Large intestine (tissue), 3 donors: ENCODE measurements around the gene RHNO1. TPM values are rescaled to one million over a fixed set of nuclear protein-coding genes. Genes with fewer than 3 reads are reported as not detected.

ENCODE experiments used
- DNase-seq, 2 donors: peaks; one replicate each; pipeline versions ENCODE4 v3.0.0 to v3.0.0-alpha.2; 2013
- H3K27ac ChIP-seq: one replicate; pipeline ENCODE4 v1.5.1; 2013; ENCODE audit warnings: low read length
- H3K27me3 ChIP-seq: 2 replicates; pipeline ENCODE4 v1.6.1; 2013; ENCODE audit warnings: low read length; ENCODE audit not compliant: control insufficient read depth, insufficient read depth
- H3K36me3 ChIP-seq: 2 replicates; pipeline ENCODE4 v1.6.1; 2013; ENCODE audit warnings: low read length; ENCODE audit not compliant: control insufficient read depth, insufficient read depth
- H3K4me1 ChIP-seq: one replicate; pipeline ENCODE4 v1.6.1; 2013; ENCODE audit warnings: low read length; ENCODE audit not compliant: control insufficient read depth, insufficient read depth
- H3K4me3 ChIP-seq: one replicate; pipeline ENCODE4 v1.5.1; 2013; ENCODE audit warnings: low read length
- H3K9me3 ChIP-seq: one replicate; pipeline ENCODE4 v1.6.1; 2013; ENCODE audit warnings: mild to moderate bottlenecking, low read depth, low read length, moderate library complexity; ENCODE audit not compliant: control insufficient read depth
- WGBS: methylation state at CpG from one replicate; pipeline ENCODE4 v1.1.5; 2013; ENCODE audit warnings: low lambda C conversion rate; ENCODE audit not compliant: insufficient coverage; 5-methylcytosine and 5-hydroxymethylcytosine counted together
- polyA plus RNA-seq: library from polyadenylated mRNA; unstranded; fragments of 120-200 nt; gene quantifications from one replicate; pipeline ENCODE4 v1.2.1, GENCODE V29; 2013

RHNO1 gene
- polyA plus RNA-seq, 1 donor: 24.0 TPM

DNA sequence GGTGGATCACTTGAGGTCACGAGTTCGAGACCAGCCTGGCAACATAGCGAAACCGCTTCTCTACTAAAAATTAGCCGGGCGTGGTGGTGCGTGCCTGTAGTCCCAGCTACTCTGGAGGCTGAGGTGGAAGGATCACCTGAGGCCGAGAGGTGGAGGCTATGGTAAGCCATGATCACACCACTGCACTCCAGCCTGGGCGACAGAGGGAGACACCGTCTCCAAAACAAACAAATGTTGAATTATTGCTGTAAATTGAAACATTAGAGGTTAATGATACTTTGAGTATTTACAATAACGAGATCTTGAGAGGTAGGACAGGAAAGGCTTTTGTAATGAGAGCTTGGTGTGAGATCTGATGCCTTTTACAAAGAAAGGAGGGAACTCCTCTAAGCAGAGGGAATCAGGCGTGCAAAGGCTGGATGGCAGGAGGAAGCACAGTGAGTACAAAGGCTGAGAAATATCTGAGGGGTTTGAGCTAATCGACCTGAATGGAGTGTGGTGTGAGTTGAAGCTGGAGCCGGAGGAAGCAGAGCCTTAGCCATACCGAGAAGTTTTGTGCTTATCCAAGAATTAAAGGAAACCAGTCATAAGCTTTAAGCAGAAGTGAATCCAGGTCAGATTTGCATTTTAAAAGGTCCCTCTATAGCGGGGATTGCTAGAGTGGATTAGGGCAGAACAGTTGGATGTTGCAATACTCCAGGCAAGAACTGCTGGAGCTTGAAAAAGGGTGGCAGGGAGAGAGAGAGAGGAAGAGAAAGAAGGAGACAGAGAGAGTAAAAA, 1.1 kb downstream of the RHNO1 start:
- peak overlapping the region; percentile 90 for H3K27ac ChIP-seq
- peak in 1 of 2 donors; percentile 54 for DNase-seq
- H3K36me3 ChIP-seq: peaks cover 4% of the 10 kb centered on the region
- peaks cover 14% of the 10 kb centered on the region for H3K4me1 ChIP-seq
- peak overlapping the region; percentile 79 for H3K4me3 ChIP-seq
- H3K9me3 ChIP-seq: no peaks in the 10 kb centered on the region
- no peaks in the 10 kb centered on the region for H3K27me3 ChIP-seq
- 28% methylated on average over 3 of the region's 16 CpGs for WGBS

- DNase-seq: no peak
- Histone ChIP-seq H3K4me1 (peaks cover 14% of the 10 kb centered on the region), H3K4me3 (no peak overlapping the region), H3K27me3 (no peaks in the 10 kb centered on the region), H3K9me3 (no peaks in the 10 kb centered on the region), H3K36me3 (peaks cover 4% of the 10 kb centered on the region), H3K27ac (no peak overlapping the region)
- WGBS: no CpG with 5 or more reads among the region's 3 CpGs
Observed at GRCh38 chr12:2879853-2880252, 2.8 kb downstream of the RHNO1 start.

DNA sequence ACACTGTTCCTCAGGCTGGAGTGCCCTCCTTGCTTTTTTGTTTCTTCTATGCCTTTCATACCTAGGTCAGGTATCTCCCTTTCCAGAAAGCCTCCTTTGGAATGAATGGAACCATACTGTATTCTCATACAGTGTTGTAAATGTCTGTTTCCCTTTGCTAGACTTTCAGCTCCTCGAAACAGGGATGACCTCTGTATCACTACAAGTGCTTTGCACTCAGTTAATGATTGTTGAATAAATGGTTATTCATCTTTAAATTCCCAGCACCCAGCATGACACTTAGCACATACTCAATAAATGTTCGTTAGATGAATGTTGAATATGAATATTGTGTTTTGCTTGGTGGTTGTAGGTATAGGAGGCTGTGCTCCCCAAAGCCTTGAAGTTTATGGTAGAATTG, 7.8 kb downstream of the RHNO1 start:
- H3K4me1 ChIP-seq: no peaks in the 10 kb centered on the region
- no CpG with 5 or more reads among the region's 2 CpGs for WGBS
- H3K27ac ChIP-seq: no peak overlapping the region
- no peaks in the 10 kb centered on the region for H3K27me3 ChIP-seq
- H3K4me3 ChIP-seq: no peak overlapping the region
- H3K36me3 ChIP-seq: peaks cover 23% of the 10 kb centered on the region
- no peak for DNase-seq
- H3K9me3 ChIP-seq: no peaks in the 10 kb centered on the region

- Histone ChIP-seq H3K27ac (no peak overlapping the region), H3K9me3 (no peaks in the 10 kb centered on the region), H3K4me1 (no peaks in the 10 kb centered on the region), H3K27me3 (no peaks in the 10 kb centered on the region), H3K4me3 (no peak overlapping the region), H3K36me3 (peaks cover 23% of the 10 kb centered on the region)
- no CpG with 5 or more reads among the region's 10 CpGs for WGBS
- no peak for DNase-seq
Observed at GRCh38 chr12:2886768-2887450, 9.9 kb downstream of the RHNO1 start.

DNA sequence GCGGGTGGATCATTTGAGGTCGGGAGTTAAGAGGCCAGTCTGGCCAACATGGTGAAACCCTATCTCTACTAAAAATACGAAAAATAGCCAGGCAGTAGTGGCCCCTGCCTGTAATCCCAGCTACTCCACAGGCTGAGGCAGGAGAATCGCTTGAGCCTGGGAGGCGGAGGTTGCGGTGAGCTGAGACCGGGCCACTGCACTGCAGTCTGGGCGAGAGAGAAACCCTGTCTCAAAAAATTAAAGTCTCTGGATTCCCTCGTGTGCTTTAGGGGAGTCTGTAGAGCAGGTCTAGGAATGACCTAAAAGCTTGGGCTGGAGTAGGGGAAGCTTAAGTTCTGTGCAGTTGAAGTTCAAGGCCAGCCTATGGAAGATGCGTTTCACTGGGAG, 13.0 kb downstream of the RHNO1 start:
- H3K4me3 ChIP-seq: peak overlapping the region; percentile 80
- H3K36me3 ChIP-seq: peaks cover 23% of the 10 kb centered on the region
- H3K9me3 ChIP-seq: no peaks in the 10 kb centered on the region
- H3K4me1 ChIP-seq: no peaks in the 10 kb centered on the region
- no peak for DNase-seq
- peak overlapping the region; percentile 55 for H3K27ac ChIP-seq
- WGBS: no CpG with 5 or more reads among the region's 10 CpGs
- H3K27me3 ChIP-seq: no peaks in the 10 kb centered on the region

- H3K36me3 ChIP-seq: peaks cover 20% of the 10 kb centered on the region
- H3K27me3 ChIP-seq: no peaks in the 10 kb centered on the region
- no peaks in the 10 kb centered on the region for H3K4me1 ChIP-seq
- peak within 1 kb of the TSS; percentile 80 for H3K4me3 ChIP-seq
- peak within 1 kb of the TSS; percentile 72 for H3K27ac ChIP-seq
- no peaks in the 10 kb centered on the region for H3K9me3 ChIP-seq
- DNase-seq: peak; percentile 97
- WGBS: no CpG with 5 or more reads among the region's 83 CpGs
Observed at GRCh38 chr12:2890388-2891239, 13.6 kb downstream of the RHNO1 start, which contains the start of gene TULP3. Gene TULP3, plus strand, starts transcription at chr12:2890891. Its CDS starts 57 bp downstream, at chr12:2890948.

- Histone ChIP-seq H3K27ac (peak overlapping the region; percentile 72), H3K27me3 (no peaks in the 10 kb centered on the region), H3K4me3 (peak overlapping the region; percentile 80), H3K4me1 (no peaks in the 10 kb centered on the region), H3K36me3 (peaks cover 15% of the 10 kb centered on the region), H3K9me3 (no peaks in the 10 kb centered on the region)
- 93% methylated on average over 5 of the region's 42 CpGs for WGBS
- DNase-seq: peak; percentile 29 to 72
Observed at GRCh38 chr12:2891240-2892053, 14.4 kb downstream of the RHNO1 start.

- no peak overlapping the region for H3K27ac ChIP-seq
- H3K9me3 ChIP-seq: no peaks in the 10 kb centered on the region
- WGBS: 74% methylated on average over 3 of the region's 12 CpGs
- no peaks in the 10 kb centered on the region for H3K27me3 ChIP-seq
- H3K4me3 ChIP-seq: no peak overlapping the region
- H3K4me1 ChIP-seq: no peaks in the 10 kb centered on the region
- peaks cover 13% of the 10 kb centered on the region for H3K36me3 ChIP-seq
- no peak for DNase-seq
Observed at GRCh38 chr12:2892246-2892645, 15.2 kb downstream of the RHNO1 start.

- no peak for DNase-seq
- H3K27me3 ChIP-seq: no peaks in the 10 kb centered on the region
- peaks cover 7% of the 10 kb centered on the region for H3K36me3 ChIP-seq
- no CpG with 5 or more reads among the region's 8 CpGs for WGBS
- no peak overlapping the region for H3K27ac ChIP-seq
- no peaks in the 10 kb centered on the region for H3K4me1 ChIP-seq
- H3K4me3 ChIP-seq: no peak overlapping the region
- H3K9me3 ChIP-seq: no peaks in the 10 kb centered on the region
Observed at GRCh38 chr12:2893007-2893406, 16.0 kb downstream of the RHNO1 start.
